HepG2 (cell line): ENCODE data around the gene ISG20. TPM values are rescaled to one million over a fixed set of nuclear protein-coding genes. Genes with fewer than 3 reads are reported as not detected.

ENCODE experiments used
- ATAC-seq: fragments of 200-7000 bp; cut with Tn5 transposase; 3 replicates; pipeline ENCODE4 v1.9.1; 2020; ENCODE audit warnings: mild to moderate bottlenecking, moderate library complexity
- BruUV-seq: library from RNA; stranded (reverse); fragments of 400-500 nt; replicated peaks from 2 replicates; lab custom pipeline; 2021; lab: Mats Ljungman, UMichigan
- CTCF ChIA-PET: fragments of 300-600 bp; formaldehyde crosslinking; extraction: SDS; loops from one replicate; lab custom pipeline; 2021; ENCODE audit warnings: low total read pairs, inconsistent platforms, low intra/inter-chr PET ratio; lab: Yijun Ruan, JAX
- POLR2A ChIA-PET: fragments of 350-600 bp; sonication (Branson Sonifier 250); formaldehyde crosslinking; loops from one replicate; lab custom pipeline; 2020; ENCODE audit warnings: antibody characterized with exemption, inconsistent platforms; lab: Yijun Ruan, JAX
- DNase-seq: peaks from one replicate; pipeline ENCODE4 v3.0.0-alpha.2; 2015; ENCODE audit warnings: low spot score
- FAIRE-seq: peaks from 3 replicates; lab custom pipeline; 2011; peaks lifted over from hg19 to GRCh38; lab: Jason Lieb, UNC
- H2AFZ ChIP-seq: one replicate; pipeline ENCODE4 v1.6.1; 2011; ENCODE audit warnings: low read length, inconsistent platforms
- H3K27ac ChIP-seq: fragments of 300-600 bp; 3 replicates; pipeline ENCODE4 v1.8.0; 2011; ENCODE audit warnings: mixed run types, mild to moderate bottlenecking, mixed read lengths, low read length, inconsistent platforms; ENCODE audit not compliant: insufficient read depth; ENCODE audit errors: extremely low read length
- H3K27me3 ChIP-seq, 2 experiments: fragments of 200-600 bp in 1 of 2; 2 replicates in 1 of 2; 3 replicates in 1 of 2; pipeline versions ENCODE4 v1.6.0 to v1.8.0; 2011; ENCODE audit warnings: low read length in 2 of 2, mild to moderate bottlenecking in 2 of 2, moderate library complexity in 2 of 2, inconsistent platforms in 1 of 2; ENCODE audit not compliant: insufficient read depth in 2 of 2, control insufficient read depth in 1 of 2
- H3K36me3 ChIP-seq, 2 experiments: fragments of 200-600 bp in 1 of 2; replicated peaks in 1 of 2; 2 replicates in 1 of 2; 3 replicates in 1 of 2; pipeline versions ENCODE4 v1.5.1 to v1.8.0; 2011; ENCODE audit warnings: low read length in 2 of 2, inconsistent platforms in 1 of 2; ENCODE audit not compliant: insufficient read depth in 2 of 2, control insufficient read depth in 1 of 2
- H3K4me1 ChIP-seq: 2 replicates; pipeline ENCODE4 v1.5.1; 2012; ENCODE audit warnings: low read length, inconsistent platforms; ENCODE audit not compliant: insufficient read depth
- H3K4me2 ChIP-seq: 2 replicates; pipeline ENCODE4 v1.6.0; 2011; ENCODE audit warnings: low read depth, low read length, inconsistent platforms
- H3K4me3 ChIP-seq, 3 experiments: fragments of 200-600 bp in 1 of 3; sonication (generic), shearing (Covaris generic) in 1 of 3; replicated peaks in 1 of 3; 2 replicates each; pipeline ENCODE4 v1.5.1; 2011 to 2016; ENCODE audit warnings: low read length in 3 of 3, inconsistent platforms in 2 of 3, low read depth in 2 of 3, mild to moderate bottlenecking in 2 of 3, control low read depth in 1 of 3, mixed read lengths in 1 of 3; ENCODE audit not compliant: insufficient read depth in 1 of 3
- H3K79me2 ChIP-seq: one replicate; pipeline ENCODE4 v1.6.1; 2011; ENCODE audit warnings: low read length, inconsistent platforms; ENCODE audit not compliant: insufficient read depth
- H3K9ac ChIP-seq: 2 replicates; pipeline ENCODE4 v1.6.0; 2011; ENCODE audit warnings: mild to moderate bottlenecking, low read depth, low read length, inconsistent platforms; ENCODE audit not compliant: insufficient read depth
- H3K9me3 ChIP-seq: 2 replicates; pipeline ENCODE4 v1.5.1; 2012; ENCODE audit warnings: mild to moderate bottlenecking, low read length
- H4K20me1 ChIP-seq: 2 replicates; pipeline ENCODE4 v1.6.0; 2011; ENCODE audit warnings: inconsistent platforms, mild to moderate bottlenecking, low read length, moderate library complexity; ENCODE audit not compliant: insufficient read depth
- GABPB1 ChIP-seq: IDR thresholded peaks from 2 replicates; pipeline ENCODE4 v1.6.1; 2016; ENCODE audit warnings: mild to moderate bottlenecking, missing genetic modification reagents, moderate library complexity, missing compliant biosample characterization
- HMGXB4 ChIP-seq, 2 experiments: sonication (generic) in 1 of 2; formaldehyde crosslinking in 1 of 2; IDR thresholded peaks; 2 replicates each; pipeline versions ENCODE4 v1.4.0 to v1.6.1; 2018 to 2020; ENCODE audit warnings: missing genetic modification reagents in 2 of 2, borderline replicate concordance in 1 of 2, low read depth in 1 of 2, mild to moderate bottlenecking in 1 of 2, missing biosample characterization in 1 of 2
- KAT2B ChIP-seq: fragments of 150-350 bp; IDR thresholded peaks from 2 replicates; pipeline ENCODE4 v1.6.1; 2014; ENCODE audit warnings: low read depth, low read length, borderline replicate concordance
- ZNF746 ChIP-seq: sonication (generic); formaldehyde crosslinking; IDR thresholded peaks from 2 replicates; pipeline ENCODE4 v1.8.0; 2022; ENCODE audit warnings: mild to moderate bottlenecking, missing genetic modification reagents
- WGBS: methylation state at CpG from one replicate; pipeline ENCODE4 v1.1.6; 2017; ENCODE audit warnings: low lambda C conversion rate; 5-methylcytosine and 5-hydroxymethylcytosine counted together
- in situ Hi-C: cut with HindIII; loops from 2 replicates; pipeline ENCODE4 v1.10.0; 2017; ENCODE audit warnings: low pct_unique_long_range_greater_than_20kb; ENCODE audit not compliant: extremely low pct_ligation_motif_present
- intact Hi-C: fragments of 100-400 bp; cut with micrococcal nuclease; formaldehyde crosslinking; loops from one replicate; pipeline ENCODE4 v1.10.0; 2022; ENCODE audit not compliant: unreplicated experiment
- polyA plus RNA-seq, 8 experiments: library from polyadenylated mRNA; depleted of rRNA in 3 of 8; stranded (reverse) in 7 of 8; unstranded in 1 of 8; fragments of >200 nt; fragmentation: Illumina TruSeq in 4 of 8; extraction: Trizol in 4 of 8; gene quantifications; 2 replicates each; pipeline versions ENCODE4 v1.2.1 to v1.2.3, GENCODE V29; 2011 to 2016; ENCODE audit warnings: low read depth in 4 of 8, missing spikeins in 1 of 8, mixed read lengths in 1 of 8; ENCODE audit not compliant: insufficient read depth in 1 of 8
- total RNA-seq, 5 experiments: library from RNA; depleted of rRNA; stranded (reverse); fragments of >200 nt; fragmentation: Illumina TruSeq; extraction: Trizol; gene quantifications; 2 replicates each; pipeline ENCODE4 v1.2.3, GENCODE V29; 2016; ENCODE audit warnings: low read depth in 1 of 5

ISG20 gene
- total and polyA plus RNA-seq, 2 of the 13 experiments (the other 11 are each of a cell fraction or from before 2014, with no cell fraction given) = 6.3 to 31.5 TPM

DNA sequence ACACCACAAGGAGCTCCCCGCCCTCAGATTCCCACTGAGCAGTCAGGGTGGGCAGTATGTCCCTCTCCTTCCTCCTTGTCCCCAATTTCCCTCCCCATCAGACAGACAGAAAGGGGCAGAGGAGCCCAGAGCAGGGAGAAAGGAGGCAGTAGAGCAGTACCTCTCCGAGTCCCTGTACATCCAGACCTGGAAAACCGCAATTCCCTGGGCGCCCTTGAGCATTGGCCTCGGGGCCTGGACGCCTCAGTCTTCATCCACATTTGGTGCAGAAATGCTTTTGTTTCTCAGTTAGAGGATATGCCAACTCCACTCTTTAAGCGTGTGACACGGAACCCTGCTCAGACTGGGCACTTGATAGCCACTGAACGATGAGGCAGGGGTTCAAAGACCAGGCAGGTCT is 5.9 kb downstream of the ISG20 start:
- peaks cover 17% of the 10 kb centered on the region for H3K4me1 ChIP-seq
- no peaks in the 10 kb centered on the region for H3K79me2 ChIP-seq
- H3K4me3 ChIP-seq = no peak overlapping the region
- FAIRE-seq (no peak), ATAC-seq (no peak), DNase-seq (no peak)
- H3K9me3 ChIP-seq = no peaks in the 10 kb centered on the region
- no peaks in the 10 kb centered on the region for H4K20me1 ChIP-seq
- no peak overlapping the region for H3K27ac ChIP-seq
- no peak for TF ChIP-seq KAT2B
- no TSS peak for BruUV-seq
- no peak overlapping the region for H3K9ac ChIP-seq
- no peaks in the 10 kb centered on the region for H3K27me3 ChIP-seq
- H3K36me3 ChIP-seq = no peaks in the 10 kb centered on the region
- intact Hi-C loops (no loop called here), in situ Hi-C loops (no loop called here)
- WGBS = 73% methylated on average over 9 of the region's 9 CpGs
- CTCF ChIA-PET = no interaction called here
- H3K4me2 ChIP-seq = no peak overlapping the region
- no peak overlapping the region for H2AFZ ChIP-seq
- POLR2A ChIA-PET = no interaction called here

- Histone ChIP-seq H3K4me1 (peaks cover 10% of the 10 kb centered on the region), H3K4me3 (no peak overlapping the region), H3K79me2 (no peaks in the 10 kb centered on the region), H3K4me2 (no peak overlapping the region), H3K36me3 (no peaks in the 10 kb centered on the region), H3K27ac (no peak overlapping the region), H2AFZ (no peak overlapping the region), H3K9me3 (no peaks in the 10 kb centered on the region), H3K27me3 (no peaks in the 10 kb centered on the region), H3K9ac (no peak overlapping the region), H4K20me1 (no peaks in the 10 kb centered on the region)
- 97% methylated on average over 14 of the region's 14 CpGs for WGBS
- ATAC-seq = no peak
- DNase-seq = no peak
- no peak for TF ChIP-seq GABPB1 (CRISPR knock-in tag)
- no peak for TF ChIP-seq ZNF746 (CRISPR knock-in tag)
- TF ChIP-seq HMGXB4 (CRISPR knock-in tag; IDR thresholded peaks at IDR 0.05; ENCODE audit: borderline replicate concordance in 1 of 2, low read depth in 1 of 2) = no peak
- POLR2A ChIA-PET = no interaction called here
- in situ Hi-C loops = no loop called here
- CTCF ChIA-PET = no interaction called here
- intact Hi-C loops = no loop called here
- FAIRE-seq = no peak
- no TSS peak for BruUV-seq
These were observed 6.6 kb downstream of the ISG20 start for GRCh38 chr15:88645171-88646087.
